CD4-positive, alpha-beta T cell (primary cell): ENCODE data around the gene TNFAIP1. TPM values are rescaled to one million over a fixed set of nuclear protein-coding genes. Genes with fewer than 3 reads are reported as not detected.

Experiments used
- ATAC-seq: fragments of 200-7000 bp; cut with Tn5 transposase; one replicate; pipeline ENCODE4 v1.10.0; 2022; ENCODE audit warnings: mild to moderate bottlenecking; ENCODE audit not compliant: poor library complexity
- CTCF ChIA-PET: fragments of 350-600 bp; sonication (Branson Sonifier 250); formaldehyde crosslinking; loops from one replicate; lab custom pipeline; 2021; ENCODE audit warnings: antibody characterized with exemption, inconsistent platforms; lab: Charles Lee
- POLR2A ChIA-PET: fragments of 350-600 bp; sonication (Branson Sonifier 250); formaldehyde crosslinking; loops from one replicate; lab custom pipeline; 2021; ENCODE audit warnings: antibody characterized with exemption, inconsistent platforms; lab: Charles Lee
- DNase-seq, 14 experiments: peaks; one replicate each; pipeline ENCODE4 v3.0.0-alpha.2; 2013 to 2020; ENCODE audit warnings: mixed read lengths in 2 of 14
- H3K27ac ChIP-seq, 2 donors: one replicate each; pipeline versions ENCODE4 v1.5.1 to v1.7.0; 2013; ENCODE audit warnings: low read length in 2 of 2, low read depth in 1 of 2, mild to moderate bottlenecking in 1 of 2
- H3K27me3 ChIP-seq, 2 experiments: 1 replicate in 1 of 2; 2 replicates in 1 of 2; pipeline versions ENCODE4 v1.6.1 to v1.7.0; 2013; ENCODE audit warnings: low read length in 2 of 2, control low read depth in 1 of 2, mild to moderate bottlenecking in 1 of 2, moderate library complexity in 1 of 2; ENCODE audit not compliant: insufficient read depth in 2 of 2, control insufficient read depth in 1 of 2
- H3K36me3 ChIP-seq: one replicate; pipeline ENCODE4 v1.6.1; 2013; ENCODE audit warnings: low read length, control low read depth; ENCODE audit not compliant: insufficient read depth
- H3K4me1 ChIP-seq: one replicate; pipeline ENCODE4 v1.6.1; 2013; ENCODE audit warnings: low read length, control low read depth; ENCODE audit not compliant: insufficient read depth
- H3K4me3 ChIP-seq: one replicate; pipeline ENCODE4 v1.5.1; 2013; ENCODE audit warnings: mild to moderate bottlenecking, low read length, moderate library complexity
- H3K9me3 ChIP-seq, 2 experiments: 1 replicate in 1 of 2; 2 replicates in 1 of 2; pipeline versions ENCODE4 v1.6.1 to v1.7.0; 2013; ENCODE audit warnings: low read length in 2 of 2, mild to moderate bottlenecking in 2 of 2, control low read depth in 1 of 2, moderate library complexity in 1 of 2; ENCODE audit not compliant: control insufficient read depth in 1 of 2, insufficient read depth in 1 of 2
- H3K27ac Mint-ChIP-seq: one replicate; pipeline ENCODE4 v1.8.0; 2020; ENCODE audit warnings: mixed read lengths
- H3K27me3 Mint-ChIP-seq: one replicate; pipeline ENCODE4 v1.8.0; 2021; ENCODE audit warnings: mixed read lengths
- H3K36me3 Mint-ChIP-seq: one replicate; pipeline ENCODE4 v1.8.0; 2021; ENCODE audit warnings: low read depth, mixed read lengths
- H3K4me1 Mint-ChIP-seq: one replicate; pipeline ENCODE4 v1.8.0; 2021; ENCODE audit warnings: low read depth, mixed read lengths
- H3K4me3 Mint-ChIP-seq: one replicate; pipeline ENCODE4 v1.8.0; 2020; ENCODE audit warnings: mild to moderate bottlenecking, mixed read lengths
- H3K9me3 Mint-ChIP-seq: one replicate; pipeline ENCODE4 v1.8.0; 2020; ENCODE audit warnings: mixed read lengths
- intact Hi-C, 2 experiments: fragments of 100-400 bp; cut with DNase I in 1 of 2; cut with micrococcal nuclease in 1 of 2; formaldehyde crosslinking; loops; one replicate each; pipeline versions ENCODE4 v1.15.1 to v1.9.0; 2023 to 2025; cut with DNase I, micrococcal nuclease
- polyA plus RNA-seq, 2 donors: library from polyadenylated mRNA; unstranded; fragments of 120-200 nt; gene quantifications; one replicate each; pipeline ENCODE4 v1.2.1, GENCODE V29; 2013
- total RNA-seq, 174 experiments: library from RNA in 2 of 174; stranded (reverse) in 2 of 174; gene quantifications; one replicate each; pipeline ENCODE4 v1.2.3 and lab custom pipeline; 2021 to 2026
- TF ChIP-seq, protein P1 (sequence below): fragments of 200-600 bp; IDR thresholded peaks from one replicate; pipeline ENCODE4 v1.8.0; 2022; ENCODE audit warnings: antibody characterized with exemption, mild to moderate bottlenecking

The TNFAIP1 gene, protein sequence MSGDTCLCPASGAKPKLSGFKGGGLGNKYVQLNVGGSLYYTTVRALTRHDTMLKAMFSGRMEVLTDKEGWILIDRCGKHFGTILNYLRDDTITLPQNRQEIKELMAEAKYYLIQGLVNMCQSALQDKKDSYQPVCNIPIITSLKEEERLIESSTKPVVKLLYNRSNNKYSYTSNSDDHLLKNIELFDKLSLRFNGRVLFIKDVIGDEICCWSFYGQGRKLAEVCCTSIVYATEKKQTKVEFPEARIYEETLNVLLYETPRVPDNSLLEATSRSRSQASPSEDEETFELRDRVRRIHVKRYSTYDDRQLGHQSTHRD
- total RNA-seq, result 10 to 100 TPM in 1 of 2 experiments, 1 to 10 TPM in 1; 9.5 to 12.1 TPM
- polyA plus RNA-seq (2013, experiment 1 of 2), result 8.4 TPM
- polyA plus RNA-seq (2013, experiment 2 of 2), result 10.5 TPM
- total RNA-seq (lab: John Stamatoyannopoulos, UW), result 14.6 to 49.2 (median 34.1) reads per million in 172 experiments

DNA sequence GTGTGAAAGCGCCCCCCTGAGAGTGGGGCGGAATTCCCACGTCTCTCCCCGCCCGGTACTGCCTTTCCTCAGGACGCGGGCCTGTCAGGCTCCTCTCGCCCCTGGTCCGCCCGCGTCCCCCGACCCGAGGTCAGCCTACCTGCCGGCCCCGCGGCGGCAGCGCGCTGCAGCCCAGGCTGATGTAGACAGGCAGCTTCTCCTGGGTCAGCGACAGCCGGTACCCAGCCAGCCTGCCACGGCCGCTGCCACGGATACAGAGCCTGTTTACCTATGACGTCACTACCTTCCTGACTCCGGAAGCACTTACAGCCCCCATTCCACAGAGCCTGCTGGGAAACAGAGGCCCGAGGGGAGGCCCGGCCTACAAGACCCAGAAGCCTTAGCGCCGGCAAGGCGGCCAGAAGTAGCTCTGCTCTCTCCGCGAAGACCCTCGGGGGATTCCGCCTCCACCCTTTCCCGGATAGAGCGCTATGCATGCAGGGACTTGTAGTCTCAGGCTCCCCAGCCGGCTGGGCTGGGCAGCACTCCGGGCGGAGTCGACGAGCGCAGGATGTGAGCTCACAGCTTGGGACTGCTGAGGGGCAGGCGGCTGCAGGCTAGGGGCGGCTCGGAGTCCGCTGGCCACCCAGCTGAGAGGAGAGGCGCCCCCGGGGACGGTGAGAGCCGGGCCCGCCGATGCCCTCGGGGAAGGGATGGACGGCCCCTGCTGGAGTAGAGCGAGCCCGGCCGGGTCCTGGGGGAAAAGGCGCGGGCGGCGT is at the start of gene TNFAIP1, which contains the start of gene IFT20:
Gene TNFAIP1, plus strand, starts transcription at position 561 of the 758 bp plus-strand sequence. CDS start 3,761 bp downstream, outside the sequence.
Gene IFT20, minus strand, starts transcription at position 272 of the 758 bp plus-strand sequence. CDS start 3,487 bp downstream, outside the sequence.
- H3K9me3 Mint-ChIP-seq, result no peaks in the 10 kb centered on the region
- ATAC-seq (peak; percentile 95), DNase-seq (peak; percentile 92 to 100 (median 96))
- H3K27ac Mint-ChIP-seq, result peak within 1 kb of the TSS; percentile 88
- intact Hi-C loops, result loop anchor here (1.0 to 10.0 kb wide), 7 partner anchors 16 to 617 kb away; partner anchors contain the start of genes TMEM97 (in 2 of the 2), BLTP2 (in 1 of the 2), FAM222B (in 1 of the 2) and NLK (in 1 of the 2)
- H3K36me3 Mint-ChIP-seq, result peaks cover 37% of the 10 kb centered on the region
- H3K9me3 ChIP-seq, result peaks cover 0 to 3% of the 10 kb centered on the region in 2 experiments
- H3K4me3 Mint-ChIP-seq, result peak within 1 kb of the TSS; percentile 98
- H3K4me1 Mint-ChIP-seq, result peaks cover 56% of the 10 kb centered on the region
- CTCF ChIA-PET, result interaction anchor here (0.9 to 2.3 kb wide), 6 partner anchors 16 to 102 kb away, joined by 3 to 15 read pairs (median 4); partner anchors contain the start of genes POLDIP2 and TMEM97
- H3K4me3 ChIP-seq, result peak within 1 kb of the TSS; percentile 92
- POLR2A ChIA-PET, result interaction anchor here (0.6 to 2.5 kb wide), 21 partner anchors 10 to 958 kb away, joined by 3 to 118 read pairs (median 6); partner anchors contain the start of genes BLTP2, LYRM9, NUFIP2 and PHF12
- peak within 1 kb of the TSS; percentile 87 to 91 for H3K27ac ChIP-seq
- peaks cover 37% of the 10 kb centered on the region for H3K36me3 ChIP-seq
- TF ChIP-seq, protein P1, sequence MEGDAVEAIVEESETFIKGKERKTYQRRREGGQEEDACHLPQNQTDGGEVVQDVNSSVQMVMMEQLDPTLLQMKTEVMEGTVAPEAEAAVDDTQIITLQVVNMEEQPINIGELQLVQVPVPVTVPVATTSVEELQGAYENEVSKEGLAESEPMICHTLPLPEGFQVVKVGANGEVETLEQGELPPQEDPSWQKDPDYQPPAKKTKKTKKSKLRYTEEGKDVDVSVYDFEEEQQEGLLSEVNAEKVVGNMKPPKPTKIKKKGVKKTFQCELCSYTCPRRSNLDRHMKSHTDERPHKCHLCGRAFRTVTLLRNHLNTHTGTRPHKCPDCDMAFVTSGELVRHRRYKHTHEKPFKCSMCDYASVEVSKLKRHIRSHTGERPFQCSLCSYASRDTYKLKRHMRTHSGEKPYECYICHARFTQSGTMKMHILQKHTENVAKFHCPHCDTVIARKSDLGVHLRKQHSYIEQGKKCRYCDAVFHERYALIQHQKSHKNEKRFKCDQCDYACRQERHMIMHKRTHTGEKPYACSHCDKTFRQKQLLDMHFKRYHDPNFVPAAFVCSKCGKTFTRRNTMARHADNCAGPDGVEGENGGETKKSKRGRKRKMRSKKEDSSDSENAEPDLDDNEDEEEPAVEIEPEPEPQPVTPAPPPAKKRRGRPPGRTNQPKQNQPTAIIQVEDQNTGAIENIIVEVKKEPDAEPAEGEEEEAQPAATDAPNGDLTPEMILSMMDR, result no peak
- peaks cover 38% of the 10 kb centered on the region for H3K4me1 ChIP-seq
- H3K27me3 ChIP-seq, result no peaks in the 10 kb centered on the region
- H3K27me3 Mint-ChIP-seq, result no peaks in the 10 kb centered on the region

DNA sequence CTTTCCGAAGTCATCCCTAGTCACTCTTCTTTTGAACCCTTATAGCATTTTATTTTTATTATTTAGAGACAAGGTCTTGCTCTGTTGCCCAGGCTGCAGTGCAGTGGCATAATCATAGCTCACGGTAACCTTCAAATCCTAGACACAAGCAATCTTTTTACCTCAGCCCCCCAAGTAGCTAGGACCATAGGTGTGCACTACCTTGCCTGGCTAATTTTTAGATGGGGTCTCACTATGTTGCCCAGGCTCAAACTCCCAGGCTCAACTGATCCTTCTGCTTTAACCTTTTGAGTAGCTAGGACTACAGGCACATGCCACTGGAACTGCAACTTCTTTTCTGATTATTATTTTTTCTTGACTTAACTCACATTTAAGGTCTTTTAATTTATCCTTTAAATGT is 49.6 kb upstream of the TNFAIP1 start:
- H3K27me3 Mint-ChIP-seq, result no peaks in the 10 kb centered on the region
- CTCF ChIA-PET, result interaction anchor here (0.7 to 1.0 kb wide), 2 partner anchors 16 to 19 kb away, joined by 3 read pairs; no protein-coding TSS in a partner anchor
- no peak for ATAC-seq

More for the DNA sequence above, 49.6 kb upstream of the TNFAIP1 start:
- Histone ChIP-seq H3K4me1 (no peaks in the 10 kb centered on the region), H3K36me3 (no peaks in the 10 kb centered on the region), H3K27me3 (no peaks in the 10 kb centered on the region), H3K4me3 (no peak overlapping the region), H3K27ac (no peak overlapping the region), H3K9me3 (no peaks in the 10 kb centered on the region)
- Mint-ChIP-seq H3K4me3 (no peak overlapping the region), H3K9me3 (no peaks in the 10 kb centered on the region), H3K36me3 (no peaks in the 10 kb centered on the region), H3K27ac (no peak overlapping the region), H3K4me1 (no peaks in the 10 kb centered on the region)
- TF ChIP-seq, protein P1, result no peak
- POLR2A ChIA-PET, result no interaction called here
- intact Hi-C loops, result no loop called here
- DNase-seq, result no peak
